ENCODE results near the gene SMIM35.

GRCh38 chr11:118057251-118058145 is 29.3 kb downstream of the SMIM35 start:
- TF ChIP-seq CTCF (IDR thresholded peaks at IDR 0.05) (no peak), NR2C2 (CRISPR knock-in tag; IDR thresholded peaks at IDR 0.05) (no peak), MAX (CRISPR knock-in tag; IDR thresholded peaks at IDR 0.05) (no peak)
